Measurements from ENCODE around the gene GLI3.

The GLI3 gene

GRCh38 chr7:42180806-42181205 is 56.2 kb downstream of the GLI3 start:
- Histone ChIP-seq H3K9me2 (replicated peaks; ENCODE audit: low read depth, low read length) (no peaks in the 10 kb centered on the region), H2AFZ (ENCODE audit: low read length) (no peak overlapping the region), H4K20me1 (ENCODE audit: insufficient read depth, low read length, poor library complexity, severe bottlenecking) (no peaks in the 10 kb centered on the region), H3K79me2 (ENCODE audit: insufficient read depth, low read length) (no peaks in the 10 kb centered on the region), H3K36me3 (ENCODE audit: insufficient read depth, low read length) (no peaks in the 10 kb centered on the region), H3K4me1 (ENCODE audit: insufficient read depth, low read length, poor library complexity, severe bottlenecking) (no peaks in the 10 kb centered on the region), H3K9me3 (ENCODE audit: insufficient read depth, low read depth, low read length) (no peaks in the 10 kb centered on the region), H3K4me2 (ENCODE audit: low read depth, low read length, poor library complexity, severe bottlenecking) (no peak overlapping the region), H3K4me3 (ENCODE audit: low read length, poor library complexity, severe bottlenecking) (no peak overlapping the region), H3F3A (ENCODE audit: low read depth) (no peaks in the 10 kb centered on the region), H3K9ac (ENCODE audit: low read depth, low read length, poor library complexity, severe bottlenecking) (no peak overlapping the region), H3K27me3 (ENCODE audit: insufficient read depth, low read length, poor library complexity, severe bottlenecking) (no peaks in the 10 kb centered on the region)
- TF ChIP-seq EZH2phosphoT487 (IDR thresholded peaks at IDR 0.05; ENCODE audit: borderline replicate concordance) (no peak), CTCF (conservative IDR thresholded peaks at IDR 0.05; ENCODE audit: low read length) (no peak)

GRCh38 chr7:42176724-42177101 is 60.3 kb downstream of the GLI3 start:
- TF ChIP-seq CTCF (conservative IDR thresholded peaks at IDR 0.05; ENCODE audit: low read length) (no peak), EZH2phosphoT487 (IDR thresholded peaks at IDR 0.05; ENCODE audit: borderline replicate concordance) (no peak)
- Histone ChIP-seq H3K9me2 (replicated peaks; ENCODE audit: low read depth, low read length) (no peaks in the 10 kb centered on the region), H3K79me2 (ENCODE audit: insufficient read depth, low read length) (no peaks in the 10 kb centered on the region), H2AFZ (ENCODE audit: low read length) (no peak overlapping the region), H4K20me1 (ENCODE audit: insufficient read depth, low read length, poor library complexity, severe bottlenecking) (no peaks in the 10 kb centered on the region), H3K4me3 (ENCODE audit: low read length, poor library complexity, severe bottlenecking) (no peak overlapping the region), H3K4me1 (ENCODE audit: insufficient read depth, low read length, poor library complexity, severe bottlenecking) (no peaks in the 10 kb centered on the region), H3K36me3 (ENCODE audit: insufficient read depth, low read length) (no peaks in the 10 kb centered on the region), H3K4me2 (ENCODE audit: low read depth, low read length, poor library complexity, severe bottlenecking) (no peak overlapping the region), H3K27me3 (ENCODE audit: insufficient read depth, low read length, poor library complexity, severe bottlenecking) (no peaks in the 10 kb centered on the region), H3K9me3 (ENCODE audit: insufficient read depth, low read depth, low read length) (no peaks in the 10 kb centered on the region), H3F3A (ENCODE audit: low read depth) (no peaks in the 10 kb centered on the region), H3K9ac (ENCODE audit: low read depth, low read length, poor library complexity, severe bottlenecking) (no peak overlapping the region)

DNA sequence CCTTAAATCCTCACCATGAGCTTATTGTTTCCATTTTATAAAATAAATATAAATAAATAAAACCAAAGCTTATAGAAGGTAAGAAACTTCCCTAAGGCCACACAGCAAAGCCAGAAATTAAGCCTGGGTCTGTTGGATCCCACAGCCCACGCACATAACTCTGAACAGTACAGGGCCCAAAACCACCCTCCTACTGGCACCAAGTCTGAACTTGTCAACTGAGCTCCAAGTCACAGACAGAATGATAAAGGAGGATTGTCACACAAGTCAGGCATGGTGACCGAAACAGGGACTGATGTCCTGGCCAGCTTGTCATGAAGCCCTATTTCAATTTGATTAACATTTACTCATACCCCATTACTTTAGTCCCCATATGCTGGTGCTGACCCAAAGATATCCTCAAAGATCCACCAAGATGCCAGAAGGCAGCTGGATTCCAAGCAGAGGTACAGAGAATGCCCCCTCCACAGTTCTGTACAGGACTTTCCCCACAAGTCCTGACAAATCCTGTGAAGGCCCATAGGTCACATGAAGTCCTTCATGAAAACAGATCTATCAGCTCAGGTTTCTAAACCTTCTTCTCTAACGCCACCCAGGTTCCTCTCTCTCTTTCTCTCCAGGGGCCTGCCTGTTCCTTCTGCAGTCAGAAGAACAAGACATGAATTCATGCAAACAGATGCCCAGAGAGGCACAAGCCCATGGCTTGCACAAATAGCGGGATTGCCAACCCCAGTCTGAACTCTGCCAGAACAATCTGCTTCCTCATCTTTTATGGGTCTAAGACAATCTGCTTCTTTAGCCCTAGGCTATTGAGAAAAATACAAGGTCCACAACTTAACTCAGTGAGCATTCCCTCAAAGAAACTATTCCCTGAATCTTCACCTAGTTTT is 60.9 kb downstream of the GLI3 start:
- H3K4me2 ChIP-seq (ENCODE audit: low read depth, low read length, poor library complexity, severe bottlenecking): no peak overlapping the region
- H3K9ac ChIP-seq (ENCODE audit: low read depth, low read length, poor library complexity, severe bottlenecking): no peak overlapping the region
- no peak overlapping the region for H3K4me3 ChIP-seq (ENCODE audit: low read length, poor library complexity, severe bottlenecking)
- no peaks in the 10 kb centered on the region for H3K9me2 ChIP-seq (replicated peaks; ENCODE audit: low read depth, low read length)
- H4K20me1 ChIP-seq (ENCODE audit: insufficient read depth, low read length, poor library complexity, severe bottlenecking): no peaks in the 10 kb centered on the region
- H2AFZ ChIP-seq (ENCODE audit: low read length): no peak overlapping the region
- no peaks in the 10 kb centered on the region for H3K4me1 ChIP-seq (ENCODE audit: insufficient read depth, low read length, poor library complexity, severe bottlenecking)
- no peaks in the 10 kb centered on the region for H3K9me3 ChIP-seq (ENCODE audit: insufficient read depth, low read depth, low read length)
- no peaks in the 10 kb centered on the region for H3K27me3 ChIP-seq (ENCODE audit: insufficient read depth, low read length, poor library complexity, severe bottlenecking)
- H3K79me2 ChIP-seq (ENCODE audit: insufficient read depth, low read length): no peaks in the 10 kb centered on the region
- H3K36me3 ChIP-seq (ENCODE audit: insufficient read depth, low read length): no peaks in the 10 kb centered on the region
- H3F3A ChIP-seq (ENCODE audit: low read depth): no peaks in the 10 kb centered on the region
- no peak for TF ChIP-seq CTCF (conservative IDR thresholded peaks at IDR 0.05; ENCODE audit: low read length)
- TF ChIP-seq EZH2phosphoT487 (IDR thresholded peaks at IDR 0.05; ENCODE audit: borderline replicate concordance): no peak

Data from Loucy (cell line).